Testis (tissue), 2 donors: ENCODE data around the gene WBP1L.

Experiments used
- POLR2A ChIP-seq: fragments of 450-650 bp; IDR thresholded peaks from one replicate; pipeline ENCODE4 v1.6.1; 2017; ENCODE audit warnings: antibody characterized with exemption, mild to moderate bottlenecking, moderate library complexity
- TF ChIP-seq, protein P1 (sequence below), 3 experiments: fragments of 450-650 bp in 2 of 3; fragments of 200-600 bp in 1 of 3; sonication (generic) in 1 of 3; IDR thresholded peaks; one replicate each; pipeline ENCODE4 v1.5.1; 2016 to 2019; ENCODE audit warnings: antibody characterized with exemption in 3 of 3, mild to moderate bottlenecking in 2 of 3, moderate library complexity in 1 of 3

DNA sequence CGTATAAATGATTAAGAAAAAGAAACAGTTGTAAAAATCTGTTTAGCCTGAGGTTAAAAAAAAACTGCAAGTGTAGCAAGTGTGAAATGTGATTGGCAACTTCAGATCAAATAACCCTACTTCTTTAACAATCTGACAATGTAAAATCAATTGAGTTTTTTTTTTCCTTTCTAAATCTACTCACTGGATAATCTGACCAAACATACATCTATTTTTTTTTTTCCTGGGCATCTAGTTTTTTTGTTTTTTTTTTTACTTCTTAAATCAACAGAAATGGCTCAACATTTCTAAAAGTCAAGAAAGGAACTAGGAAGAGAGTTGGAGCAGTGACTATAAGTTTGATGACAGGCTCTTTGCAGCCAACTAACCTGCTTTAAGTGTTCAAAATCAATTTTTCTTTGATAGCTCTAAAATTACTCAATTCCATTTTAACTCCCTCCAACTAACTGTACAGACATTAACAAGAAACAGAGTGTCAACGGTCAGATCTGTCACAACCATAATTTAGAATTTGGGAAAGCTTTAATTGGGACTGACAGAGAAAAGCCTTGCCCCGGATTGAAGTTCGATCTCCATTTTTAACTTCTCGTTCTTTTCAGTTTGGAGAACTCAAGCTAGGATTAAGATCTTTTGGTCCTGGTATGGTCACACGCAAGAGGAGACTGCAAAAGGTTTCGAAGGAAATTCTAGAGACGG, 30.8 kb upstream of the WBP1L start:
- TF ChIP-seq POLR2A: no peak
- TF ChIP-seq, protein P1, sequence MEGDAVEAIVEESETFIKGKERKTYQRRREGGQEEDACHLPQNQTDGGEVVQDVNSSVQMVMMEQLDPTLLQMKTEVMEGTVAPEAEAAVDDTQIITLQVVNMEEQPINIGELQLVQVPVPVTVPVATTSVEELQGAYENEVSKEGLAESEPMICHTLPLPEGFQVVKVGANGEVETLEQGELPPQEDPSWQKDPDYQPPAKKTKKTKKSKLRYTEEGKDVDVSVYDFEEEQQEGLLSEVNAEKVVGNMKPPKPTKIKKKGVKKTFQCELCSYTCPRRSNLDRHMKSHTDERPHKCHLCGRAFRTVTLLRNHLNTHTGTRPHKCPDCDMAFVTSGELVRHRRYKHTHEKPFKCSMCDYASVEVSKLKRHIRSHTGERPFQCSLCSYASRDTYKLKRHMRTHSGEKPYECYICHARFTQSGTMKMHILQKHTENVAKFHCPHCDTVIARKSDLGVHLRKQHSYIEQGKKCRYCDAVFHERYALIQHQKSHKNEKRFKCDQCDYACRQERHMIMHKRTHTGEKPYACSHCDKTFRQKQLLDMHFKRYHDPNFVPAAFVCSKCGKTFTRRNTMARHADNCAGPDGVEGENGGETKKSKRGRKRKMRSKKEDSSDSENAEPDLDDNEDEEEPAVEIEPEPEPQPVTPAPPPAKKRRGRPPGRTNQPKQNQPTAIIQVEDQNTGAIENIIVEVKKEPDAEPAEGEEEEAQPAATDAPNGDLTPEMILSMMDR (IDR thresholded peaks at IDR 0.05): no peak
